GM12801 (cell line): ENCODE data around the gene NCOA3.

Source experiments
- TF ChIP-seq, protein P1 (sequence below): IDR thresholded peaks from one replicate; pipeline ENCODE4 v1.5.1; 2011; ENCODE audit warnings: control low read depth; ENCODE audit not compliant: insufficient read length; ENCODE audit errors: extremely low read depth

NCOA3 gene

DNA sequence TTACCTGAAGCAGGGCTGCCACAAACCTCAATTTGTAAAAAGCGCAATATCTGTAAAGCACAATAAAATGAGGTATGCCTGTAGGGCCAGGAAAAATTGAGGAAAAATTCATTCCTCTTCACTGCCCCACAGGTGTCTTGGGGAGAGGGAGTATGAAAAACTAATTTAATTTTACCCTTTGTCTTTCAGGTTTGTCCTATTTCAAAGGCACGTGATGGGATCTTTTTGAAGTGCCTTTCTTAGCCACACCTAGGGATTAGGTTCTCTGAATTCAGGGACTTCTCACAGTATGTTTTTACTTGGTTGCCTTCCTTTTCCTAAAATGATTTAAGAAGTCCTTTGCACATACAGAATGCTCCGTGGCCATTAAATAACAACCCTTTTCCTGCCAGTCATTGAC is 71.9 kb downstream of the NCOA3 start:
- TF ChIP-seq, protein P1, sequence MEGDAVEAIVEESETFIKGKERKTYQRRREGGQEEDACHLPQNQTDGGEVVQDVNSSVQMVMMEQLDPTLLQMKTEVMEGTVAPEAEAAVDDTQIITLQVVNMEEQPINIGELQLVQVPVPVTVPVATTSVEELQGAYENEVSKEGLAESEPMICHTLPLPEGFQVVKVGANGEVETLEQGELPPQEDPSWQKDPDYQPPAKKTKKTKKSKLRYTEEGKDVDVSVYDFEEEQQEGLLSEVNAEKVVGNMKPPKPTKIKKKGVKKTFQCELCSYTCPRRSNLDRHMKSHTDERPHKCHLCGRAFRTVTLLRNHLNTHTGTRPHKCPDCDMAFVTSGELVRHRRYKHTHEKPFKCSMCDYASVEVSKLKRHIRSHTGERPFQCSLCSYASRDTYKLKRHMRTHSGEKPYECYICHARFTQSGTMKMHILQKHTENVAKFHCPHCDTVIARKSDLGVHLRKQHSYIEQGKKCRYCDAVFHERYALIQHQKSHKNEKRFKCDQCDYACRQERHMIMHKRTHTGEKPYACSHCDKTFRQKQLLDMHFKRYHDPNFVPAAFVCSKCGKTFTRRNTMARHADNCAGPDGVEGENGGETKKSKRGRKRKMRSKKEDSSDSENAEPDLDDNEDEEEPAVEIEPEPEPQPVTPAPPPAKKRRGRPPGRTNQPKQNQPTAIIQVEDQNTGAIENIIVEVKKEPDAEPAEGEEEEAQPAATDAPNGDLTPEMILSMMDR, result no peak

DNA sequence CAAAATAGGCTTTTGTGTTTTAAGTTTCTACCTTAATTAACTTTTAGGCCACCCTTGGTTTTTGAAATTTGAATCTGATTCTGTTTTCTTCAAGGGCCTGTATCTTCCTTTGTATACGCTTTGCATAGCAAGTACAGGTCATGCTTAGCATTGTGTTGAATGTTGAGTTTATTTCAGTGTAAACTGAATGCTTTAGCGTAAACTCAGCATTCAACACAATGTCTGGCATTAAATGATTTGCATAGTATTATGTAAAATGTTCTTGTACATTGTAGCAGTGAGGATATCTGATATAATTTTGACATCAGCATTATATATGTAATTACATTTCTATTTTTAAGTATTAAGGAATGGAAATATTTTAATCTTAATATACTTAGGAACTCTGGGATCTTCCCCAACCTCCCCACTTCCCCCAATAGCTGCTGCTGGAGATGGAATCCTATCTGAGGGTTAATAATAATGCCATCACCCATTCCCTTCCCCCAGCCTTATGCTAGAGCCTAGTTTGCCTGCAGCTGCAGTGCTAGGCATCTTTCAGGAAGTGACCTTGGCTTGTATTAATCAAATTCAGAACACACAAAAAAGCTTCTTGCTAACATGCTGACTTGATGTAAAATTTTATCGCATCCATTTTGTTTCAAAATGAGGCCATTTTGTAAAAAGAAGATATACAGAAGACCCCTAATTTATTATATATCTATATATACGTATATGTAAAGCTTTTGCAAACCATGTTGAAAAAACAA is 73.1 kb downstream of the NCOA3 start:
- TF ChIP-seq, protein P1, result no peak

DNA sequence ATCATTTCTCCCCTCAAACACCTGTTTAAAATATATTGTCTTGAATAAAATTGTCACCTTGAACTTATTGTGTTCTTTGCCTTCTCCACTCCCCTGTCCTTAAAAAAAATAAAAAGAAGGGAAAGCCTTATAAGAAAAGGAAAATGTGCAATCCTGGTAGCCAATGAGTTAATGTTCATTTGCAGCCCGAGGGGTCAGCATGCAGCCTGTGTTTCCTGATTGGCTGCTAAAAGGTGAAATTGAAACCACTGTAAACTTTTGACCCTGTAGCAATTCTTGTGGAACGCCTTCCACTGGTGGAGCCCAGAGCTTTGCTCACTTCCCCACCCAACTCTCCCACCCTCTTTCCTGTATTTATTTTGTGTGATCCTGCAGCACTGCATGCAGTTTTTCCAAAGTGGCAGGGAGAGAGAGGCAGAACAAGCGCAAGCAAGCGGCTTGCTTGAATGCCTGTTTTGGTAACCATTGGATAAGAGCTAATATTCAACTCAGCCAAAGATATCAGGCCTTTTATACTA is 74.9 kb downstream of the NCOA3 start:
- TF ChIP-seq, protein P1, result no peak

DNA sequence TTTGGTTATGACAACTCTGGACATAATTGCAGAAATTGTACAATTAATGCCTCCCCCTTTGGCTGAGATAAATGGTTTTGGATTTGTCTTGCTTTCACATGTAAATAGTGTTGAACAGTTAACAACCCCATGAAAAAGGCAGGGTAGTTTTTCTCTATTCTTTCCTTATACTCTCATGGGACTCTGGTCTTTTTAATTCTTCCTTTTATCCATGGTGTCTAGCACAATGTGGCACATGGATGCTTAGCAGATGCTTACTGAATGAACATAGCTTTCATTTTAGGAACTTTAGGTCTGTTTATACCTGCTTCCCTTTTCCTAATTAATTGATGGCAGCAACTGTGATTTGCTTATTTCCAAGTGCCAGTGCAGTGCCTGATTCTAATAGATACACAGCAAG is 75.6 kb downstream of the NCOA3 start:
- TF ChIP-seq, protein P1, result no peak

DNA sequence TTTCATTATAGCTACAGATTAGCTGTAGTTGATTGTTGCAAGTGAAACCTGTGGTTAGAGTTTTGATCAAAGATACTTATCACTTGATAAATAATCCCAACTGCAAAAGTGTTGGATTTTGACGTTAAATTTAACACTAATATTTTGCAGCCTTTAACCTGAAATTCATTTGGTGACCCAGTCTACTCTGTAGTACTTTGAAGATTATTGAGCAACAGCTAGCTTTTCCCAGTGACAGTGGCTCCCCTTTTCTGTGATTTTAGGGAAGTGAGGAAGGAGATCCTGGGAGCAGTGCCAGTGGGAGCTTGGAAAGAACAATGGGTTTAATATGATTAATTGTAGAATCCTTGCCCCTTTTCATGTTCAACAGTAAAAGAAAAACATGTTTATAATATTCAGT is 76.9 kb downstream of the NCOA3 start:
- TF ChIP-seq, protein P1, result no peak

DNA sequence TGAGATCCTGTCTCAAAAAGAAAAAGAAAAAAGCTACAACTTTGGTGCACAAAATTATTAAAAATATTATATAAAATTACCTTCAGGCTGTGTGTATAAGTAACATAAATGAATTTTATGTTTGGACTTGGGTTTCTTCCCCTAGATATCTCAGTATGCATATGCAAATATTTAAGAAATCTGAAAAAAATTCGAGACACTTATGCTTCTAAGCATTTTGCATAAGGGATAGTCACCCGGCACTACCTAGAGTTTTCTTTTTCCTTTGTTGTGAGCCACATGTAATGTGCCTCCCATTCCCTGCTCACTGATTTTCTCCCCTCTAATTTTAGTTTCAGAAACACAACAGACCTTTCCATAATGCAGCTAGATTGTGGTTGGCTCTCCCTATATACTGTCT is 79.4 kb downstream of the NCOA3 start:
- TF ChIP-seq, protein P1, result no peak

DNA sequence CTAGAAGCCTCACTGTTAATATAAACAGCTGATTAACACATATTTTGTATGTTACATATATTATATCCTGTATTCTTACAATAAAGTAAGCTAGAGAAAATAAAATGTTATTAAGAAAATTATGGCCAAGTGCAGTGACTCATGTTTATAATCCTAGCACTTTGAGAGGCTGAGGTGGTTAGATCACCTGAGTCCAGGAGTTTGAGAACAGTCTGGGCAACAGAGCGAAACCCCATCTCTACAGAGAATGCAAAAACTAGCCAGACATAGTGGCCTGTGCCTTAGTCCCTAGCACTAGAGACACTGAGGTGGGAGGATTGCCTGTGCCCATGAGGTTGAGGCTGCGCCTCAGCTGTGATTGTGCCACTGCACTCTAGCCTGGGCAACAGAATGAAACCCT is 81.9 kb downstream of the NCOA3 start:
- TF ChIP-seq, protein P1, result no peak
